T-helper 2 cell treated with Interferon-gamma antibody and Interleukin-4, amounts not matched to agents 5 μg/mL and 100 μg/mL, for 36 hours (primary cell): Measurements from ENCODE around the gene HS1BP3.
A peak's percentile ranks its signal among the peaks of the same experiment; 100 is the strongest.

Experiments
- DNase-seq: peaks from one replicate; pipeline ENCODE4 v3.0.0; 2021; ENCODE audit warnings: low spot score
- H3K27ac Mint-ChIP-seq: one replicate; pipeline ENCODE4 v1.8.0; 2021; ENCODE audit warnings: mild to moderate bottlenecking, mixed read lengths
- H3K27me3 Mint-ChIP-seq: one replicate; pipeline ENCODE4 v1.8.0; 2021; ENCODE audit warnings: low read depth, mixed read lengths
- H3K36me3 Mint-ChIP-seq: one replicate; pipeline ENCODE4 v1.8.0; 2021; ENCODE audit warnings: low read depth, mixed read lengths
- H3K4me1 Mint-ChIP-seq: one replicate; pipeline ENCODE4 v1.8.0; 2021; ENCODE audit warnings: low read depth, mixed read lengths
- H3K4me3 Mint-ChIP-seq: one replicate; pipeline ENCODE4 v1.8.0; 2022; ENCODE audit warnings: mild to moderate bottlenecking, moderate library complexity, mixed read lengths
- H3K9me3 Mint-ChIP-seq: one replicate; pipeline ENCODE4 v1.8.0; 2021; ENCODE audit warnings: mixed read lengths

Gene HS1BP3

DNA sequence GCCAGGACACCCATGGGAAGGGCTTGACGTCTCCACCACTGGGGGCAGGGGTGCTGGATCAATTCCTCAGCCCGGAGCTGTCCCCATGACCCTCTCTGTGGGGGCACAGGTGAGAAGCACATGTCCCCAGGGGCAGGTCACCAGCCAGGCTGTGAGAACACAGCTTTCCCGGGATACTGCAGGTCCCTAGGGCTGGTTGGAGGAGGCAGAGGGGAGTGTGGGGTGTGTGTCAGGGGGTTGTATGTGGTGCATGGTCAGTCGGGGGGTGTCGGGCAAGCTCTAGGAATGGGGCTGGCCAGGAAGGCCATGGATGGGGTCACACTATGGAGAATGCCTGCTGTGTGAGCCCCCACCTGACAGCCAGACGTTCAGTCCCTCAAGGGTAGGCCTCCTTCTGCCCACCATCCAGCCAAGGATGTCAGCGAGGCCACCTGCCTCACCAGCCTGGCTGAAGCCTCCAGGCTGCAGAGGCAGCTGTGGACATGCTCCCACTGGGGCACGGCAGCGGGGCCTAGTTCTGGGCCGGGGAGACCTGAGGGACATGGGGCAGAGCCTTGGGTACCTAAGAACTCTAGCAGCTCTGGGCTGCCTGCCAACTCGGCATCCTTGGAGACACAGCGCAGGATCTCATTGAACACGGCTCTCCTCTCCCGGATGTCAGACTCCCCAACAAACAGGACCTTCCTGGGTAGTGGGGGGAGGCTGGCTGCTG is 10.3 kb downstream of the HS1BP3 start:
- no peak for DNase-seq
- Mint-ChIP-seq H3K27me3 (no peaks in the 10 kb centered on the region), H3K27ac (no peak overlapping the region), H3K4me3 (no peak overlapping the region), H3K36me3 (peaks cover 2% of the 10 kb centered on the region), H3K4me1 (no peaks in the 10 kb centered on the region), H3K9me3 (no peaks in the 10 kb centered on the region)

DNA sequence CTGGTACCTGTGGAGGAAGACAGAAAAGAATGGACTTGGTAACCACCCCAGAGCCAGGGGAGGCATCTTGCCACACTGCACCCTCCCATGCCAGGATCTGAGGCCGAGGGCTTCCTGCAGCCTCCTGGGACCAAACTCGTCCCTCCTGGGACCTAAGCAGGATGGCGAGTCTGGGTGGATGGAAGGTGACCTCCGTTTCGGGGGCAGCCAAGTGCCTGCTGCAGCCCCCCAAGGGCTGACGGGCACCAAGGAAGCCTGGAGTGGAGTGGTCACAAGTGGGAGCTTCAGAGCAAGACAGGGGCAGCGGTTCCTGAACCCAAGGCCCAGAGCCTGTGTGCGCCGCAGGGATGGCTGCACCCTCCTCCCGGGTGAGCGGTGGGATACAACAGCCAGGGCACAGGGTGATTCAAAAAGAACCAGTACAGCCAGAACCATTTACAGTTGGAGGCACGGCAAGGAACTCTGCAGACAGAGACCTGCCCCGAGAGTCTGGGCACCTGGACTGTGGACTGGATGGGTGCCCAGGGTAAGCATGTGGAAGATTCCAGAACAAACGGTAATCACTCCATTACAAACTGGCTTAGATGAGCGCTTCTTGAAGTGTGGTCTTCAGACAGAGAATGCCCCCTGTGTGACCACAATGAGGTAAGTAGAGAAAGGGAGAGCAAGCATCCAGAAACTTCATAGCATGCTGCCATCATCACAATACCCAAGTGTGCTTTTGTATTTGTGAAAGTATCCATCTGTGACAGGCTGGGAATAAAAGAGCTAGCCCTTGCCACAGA is 12.1 kb downstream of the HS1BP3 start:
- H3K27me3 Mint-ChIP-seq, result no peaks in the 10 kb centered on the region
- H3K9me3 Mint-ChIP-seq, result no peaks in the 10 kb centered on the region
- no peak overlapping the region for H3K27ac Mint-ChIP-seq
- H3K4me3 Mint-ChIP-seq, result no peak overlapping the region
- DNase-seq, result no peak
- no peaks in the 10 kb centered on the region for H3K4me1 Mint-ChIP-seq
- peaks cover 2% of the 10 kb centered on the region for H3K36me3 Mint-ChIP-seq

DNA sequence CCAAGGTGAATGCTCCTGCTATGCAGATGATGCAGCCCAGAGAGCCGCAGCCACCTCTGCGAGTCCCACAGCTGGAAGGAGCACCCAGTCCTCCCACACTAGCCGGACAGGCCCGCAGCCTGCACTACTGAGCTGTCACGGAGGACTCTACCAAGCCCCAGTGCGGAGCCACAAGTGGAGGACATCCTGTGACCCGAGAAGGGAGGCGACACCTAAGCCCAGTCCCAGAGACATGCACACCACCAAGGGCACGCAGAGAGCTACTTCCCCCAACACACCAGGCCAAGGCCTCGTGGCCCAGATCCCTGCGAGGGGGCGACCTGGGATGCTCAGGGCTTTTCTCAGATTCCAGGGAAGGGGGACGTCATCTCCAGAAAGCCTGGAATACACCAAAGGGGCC is 12.9 kb downstream of the HS1BP3 start:
- Mint-ChIP-seq H3K27me3 (no peaks in the 10 kb centered on the region), H3K4me3 (no peak overlapping the region), H3K9me3 (no peaks in the 10 kb centered on the region), H3K4me1 (no peaks in the 10 kb centered on the region), H3K36me3 (peaks cover 2% of the 10 kb centered on the region), H3K27ac (no peak overlapping the region)
- DNase-seq, result no peak

DNA sequence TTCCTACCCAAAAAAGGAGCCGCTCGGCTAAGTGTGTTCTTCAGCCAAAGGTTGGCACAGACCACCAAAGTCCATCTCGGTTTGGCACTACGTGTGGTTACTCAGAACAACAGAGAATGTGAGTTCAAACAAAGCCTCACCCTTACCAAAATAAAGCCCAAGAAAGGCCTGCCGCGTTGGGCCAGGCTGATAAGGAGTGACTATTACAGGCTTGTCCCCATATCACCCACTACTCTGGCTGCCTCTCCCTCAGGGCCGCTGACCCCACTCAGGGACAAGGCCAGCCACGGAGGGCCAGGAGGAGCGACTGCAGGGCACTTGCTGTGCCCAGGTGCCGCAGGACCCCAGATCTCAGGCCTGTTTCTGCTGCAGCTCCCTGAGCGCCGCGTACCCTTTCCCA is 13.8 kb downstream of the HS1BP3 start:
- H3K4me3 Mint-ChIP-seq, result no peak overlapping the region
- H3K36me3 Mint-ChIP-seq, result peaks cover 2% of the 10 kb centered on the region
- H3K27me3 Mint-ChIP-seq, result no peaks in the 10 kb centered on the region
- no peak for DNase-seq
- H3K27ac Mint-ChIP-seq, result no peak overlapping the region
- no peaks in the 10 kb centered on the region for H3K9me3 Mint-ChIP-seq
- H3K4me1 Mint-ChIP-seq, result no peaks in the 10 kb centered on the region

DNA sequence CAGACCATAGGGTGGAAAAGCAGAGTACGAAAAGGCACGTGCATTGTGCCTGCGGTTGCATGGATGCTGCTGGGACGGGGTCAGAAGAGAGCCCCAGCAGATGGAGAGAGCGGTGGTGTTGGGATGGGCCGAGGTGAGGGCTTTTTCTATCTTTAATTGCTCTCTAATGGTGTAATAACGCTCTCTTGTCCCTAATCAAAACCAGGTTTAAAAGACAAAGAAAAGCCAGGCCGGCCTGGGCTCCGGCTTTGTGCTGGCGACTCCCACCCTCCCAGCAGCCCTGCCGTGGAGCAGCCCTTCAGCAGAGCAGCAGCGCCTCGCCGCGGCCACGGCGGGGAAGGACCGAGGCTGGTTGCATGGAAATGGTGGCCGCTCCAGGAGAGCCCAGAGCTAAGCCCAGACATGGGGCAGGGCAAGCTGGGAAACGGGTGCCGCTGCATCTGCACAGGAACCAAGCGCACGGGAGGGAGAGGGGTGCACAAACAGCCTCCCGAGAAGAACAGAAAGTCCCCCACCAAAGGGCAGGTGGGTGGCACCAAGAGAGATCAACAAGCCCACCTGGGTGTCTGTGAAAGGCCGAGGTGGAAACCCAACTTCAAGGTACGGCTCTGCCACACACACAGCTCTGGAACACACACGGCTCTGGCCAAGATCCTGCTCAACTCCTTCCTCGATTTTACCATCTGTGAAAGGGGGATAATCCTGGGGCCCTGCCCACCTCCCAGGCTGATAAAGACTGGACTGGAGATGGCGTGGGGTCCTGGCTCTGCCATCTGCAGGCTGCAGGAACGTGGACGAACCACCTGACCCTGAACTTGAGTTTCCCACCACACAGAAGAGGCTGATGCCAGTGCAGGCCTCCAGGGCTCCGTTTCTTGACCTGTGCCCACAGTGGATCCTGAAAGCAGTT is 15.0 kb downstream of the HS1BP3 start:
- H3K36me3 Mint-ChIP-seq, result no peaks in the 10 kb centered on the region
- peak; percentile 36 for DNase-seq
- H3K27me3 Mint-ChIP-seq, result no peaks in the 10 kb centered on the region
- no peak overlapping the region for H3K4me3 Mint-ChIP-seq
- H3K4me1 Mint-ChIP-seq, result no peaks in the 10 kb centered on the region
- no peak overlapping the region for H3K27ac Mint-ChIP-seq
- H3K9me3 Mint-ChIP-seq, result no peaks in the 10 kb centered on the region

DNA sequence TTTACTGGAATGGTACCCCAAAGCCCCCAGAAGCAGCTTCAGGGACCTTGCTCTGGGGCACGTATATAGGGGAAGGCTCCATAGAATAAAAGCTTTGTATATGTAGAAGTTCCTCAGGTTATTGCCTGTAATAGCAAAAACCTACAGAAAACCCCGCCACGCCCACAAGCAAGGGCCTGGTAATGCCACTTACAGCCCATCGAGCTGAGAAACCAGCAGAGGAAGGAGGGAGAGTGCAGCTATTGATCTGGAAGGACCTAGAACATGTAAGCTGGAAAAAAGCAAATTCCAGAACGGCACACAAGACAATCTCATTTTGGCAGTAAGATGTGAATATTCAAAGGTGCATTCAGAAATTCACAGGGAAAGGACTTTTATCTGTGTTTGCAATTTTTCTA is 15.8 kb downstream of the HS1BP3 start:
- Mint-ChIP-seq H3K27me3 (no peaks in the 10 kb centered on the region), H3K27ac (no peak overlapping the region), H3K9me3 (no peaks in the 10 kb centered on the region), H3K36me3 (no peaks in the 10 kb centered on the region), H3K4me3 (no peak overlapping the region), H3K4me1 (no peaks in the 10 kb centered on the region)
- DNase-seq, result no peak

DNA sequence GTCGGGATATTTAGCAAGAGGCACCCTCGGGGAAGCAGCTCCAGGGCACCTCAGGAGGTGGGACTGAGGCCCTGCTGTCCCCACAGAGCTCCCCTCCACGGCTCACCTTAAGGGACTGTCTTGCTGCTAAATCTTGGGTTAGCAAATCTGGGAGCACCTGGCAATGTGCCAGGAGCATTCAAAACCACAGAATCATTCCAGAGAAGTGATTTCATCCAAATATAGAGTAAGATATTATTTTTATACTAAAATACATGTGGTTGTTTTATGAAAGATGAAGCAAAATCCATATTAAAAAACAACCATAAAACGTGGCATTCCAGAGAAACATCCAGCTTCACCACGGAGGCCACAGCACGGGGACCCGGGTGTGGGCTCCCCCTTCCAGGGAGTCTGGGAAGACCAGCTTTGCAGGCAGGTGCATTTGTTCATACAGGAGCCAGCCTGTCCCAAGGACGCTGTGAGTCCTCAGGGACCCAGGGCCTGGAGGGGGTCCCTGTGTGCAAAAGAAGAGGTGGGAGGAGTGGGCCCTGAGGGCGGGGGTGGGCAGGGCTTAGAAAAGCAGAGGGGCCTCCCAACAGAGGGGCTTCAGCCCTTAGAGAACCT is 16.3 kb downstream of the HS1BP3 start:
- Mint-ChIP-seq H3K27me3 (no peaks in the 10 kb centered on the region), H3K27ac (no peak overlapping the region), H3K9me3 (no peaks in the 10 kb centered on the region), H3K4me3 (no peak overlapping the region), H3K4me1 (no peaks in the 10 kb centered on the region), H3K36me3 (no peaks in the 10 kb centered on the region)
- DNase-seq, result no peak

DNA sequence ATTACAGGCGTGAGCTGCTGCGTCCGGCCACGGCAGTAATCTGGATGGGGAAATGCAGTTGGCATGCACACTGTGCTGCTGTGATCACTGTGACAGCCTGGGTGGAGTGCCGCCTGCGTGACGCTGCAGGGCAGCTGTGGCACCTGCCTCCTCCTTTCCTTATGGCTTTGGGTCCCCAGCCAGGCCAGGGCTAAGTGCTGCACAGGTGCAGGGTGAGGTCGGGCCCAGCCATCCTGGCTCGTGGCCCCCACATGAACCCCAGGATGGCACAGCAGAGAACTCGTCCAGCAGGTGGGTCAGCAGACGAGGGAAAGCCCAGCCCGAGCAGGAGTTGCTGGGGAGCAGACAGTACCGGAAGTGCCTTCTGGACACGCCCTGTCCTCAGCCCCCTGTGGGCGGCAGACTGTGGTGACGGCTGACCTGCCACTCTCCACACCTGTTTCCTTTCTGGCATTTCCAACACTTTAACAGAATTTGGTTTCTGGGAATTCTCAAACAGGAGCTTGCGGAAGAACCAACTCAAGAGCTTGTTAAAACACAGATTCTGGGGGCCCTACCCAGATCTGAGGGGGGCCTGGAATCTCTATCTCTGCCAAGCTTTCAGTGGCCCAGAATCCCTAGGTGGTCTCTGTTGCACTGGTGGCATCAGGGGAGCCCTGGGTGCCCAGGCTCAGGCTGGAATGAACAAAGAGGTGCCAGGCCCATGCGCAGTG is 16.9 kb downstream of the HS1BP3 start:
- Mint-ChIP-seq H3K4me1 (no peaks in the 10 kb centered on the region), H3K36me3 (no peaks in the 10 kb centered on the region), H3K4me3 (no peak overlapping the region), H3K9me3 (no peaks in the 10 kb centered on the region), H3K27me3 (no peaks in the 10 kb centered on the region), H3K27ac (no peak overlapping the region)
- no peak for DNase-seq

DNA sequence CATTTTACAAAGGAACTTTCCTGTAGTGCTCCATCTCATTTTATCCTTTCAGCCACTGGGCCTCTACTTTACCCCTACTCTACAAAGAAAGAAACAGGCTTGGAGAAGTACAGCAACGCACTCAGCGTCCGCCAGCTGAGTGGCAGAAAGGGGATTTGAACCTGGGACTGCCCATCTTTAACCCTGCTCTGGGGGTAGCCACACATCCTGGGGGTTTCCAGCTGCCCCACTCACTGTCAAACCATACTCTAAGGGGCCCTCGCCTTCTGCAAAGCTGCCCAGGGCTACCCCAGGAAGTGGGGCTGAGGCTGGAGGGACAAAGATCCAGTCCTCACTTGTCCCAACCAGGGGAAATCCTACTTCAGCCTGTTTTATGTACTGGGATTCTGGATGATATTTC is 17.9 kb downstream of the HS1BP3 start:
- Mint-ChIP-seq H3K4me3 (no peak overlapping the region), H3K9me3 (no peaks in the 10 kb centered on the region), H3K27ac (no peak overlapping the region)

DNA sequence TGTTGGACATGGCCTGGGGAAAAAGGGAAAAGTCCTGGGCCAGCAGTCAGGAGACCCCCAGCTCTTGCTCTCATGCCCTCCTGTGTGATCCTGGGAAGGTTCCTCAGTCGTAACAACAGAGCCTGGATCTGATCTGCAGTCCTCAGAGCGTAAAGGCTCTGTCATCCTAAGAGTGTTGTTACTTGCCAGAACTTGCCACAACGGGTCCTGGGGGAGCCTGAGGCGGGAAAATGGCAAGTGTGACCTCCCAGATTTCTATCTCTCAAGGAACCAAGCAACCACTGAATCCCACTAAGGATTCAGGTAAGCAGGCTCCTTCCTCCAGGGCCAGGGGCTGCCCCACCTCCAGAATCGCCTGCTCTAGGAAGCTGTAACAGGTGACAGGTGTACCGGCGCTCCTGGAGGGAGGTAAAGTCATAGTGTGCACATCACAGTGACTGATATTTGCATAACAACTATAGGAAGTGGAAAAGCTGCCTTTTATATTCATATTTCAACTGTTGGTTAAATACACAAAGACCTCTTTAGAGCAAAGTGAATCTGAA is 18.4 kb downstream of the HS1BP3 start:
- Mint-ChIP-seq H3K4me3 (no peak overlapping the region), H3K36me3 (no peaks in the 10 kb centered on the region), H3K4me1 (no peaks in the 10 kb centered on the region), H3K27me3 (no peaks in the 10 kb centered on the region), H3K9me3 (no peaks in the 10 kb centered on the region), H3K27ac (no peak overlapping the region)
- no peak for DNase-seq

More for the DNA sequence above, 17.9 kb downstream of the HS1BP3 start:
- no peaks in the 10 kb centered on the region for H3K36me3 Mint-ChIP-seq
- no peaks in the 10 kb centered on the region for H3K27me3 Mint-ChIP-seq
- H3K4me1 Mint-ChIP-seq, result no peaks in the 10 kb centered on the region
- DNase-seq, result no peak

DNA sequence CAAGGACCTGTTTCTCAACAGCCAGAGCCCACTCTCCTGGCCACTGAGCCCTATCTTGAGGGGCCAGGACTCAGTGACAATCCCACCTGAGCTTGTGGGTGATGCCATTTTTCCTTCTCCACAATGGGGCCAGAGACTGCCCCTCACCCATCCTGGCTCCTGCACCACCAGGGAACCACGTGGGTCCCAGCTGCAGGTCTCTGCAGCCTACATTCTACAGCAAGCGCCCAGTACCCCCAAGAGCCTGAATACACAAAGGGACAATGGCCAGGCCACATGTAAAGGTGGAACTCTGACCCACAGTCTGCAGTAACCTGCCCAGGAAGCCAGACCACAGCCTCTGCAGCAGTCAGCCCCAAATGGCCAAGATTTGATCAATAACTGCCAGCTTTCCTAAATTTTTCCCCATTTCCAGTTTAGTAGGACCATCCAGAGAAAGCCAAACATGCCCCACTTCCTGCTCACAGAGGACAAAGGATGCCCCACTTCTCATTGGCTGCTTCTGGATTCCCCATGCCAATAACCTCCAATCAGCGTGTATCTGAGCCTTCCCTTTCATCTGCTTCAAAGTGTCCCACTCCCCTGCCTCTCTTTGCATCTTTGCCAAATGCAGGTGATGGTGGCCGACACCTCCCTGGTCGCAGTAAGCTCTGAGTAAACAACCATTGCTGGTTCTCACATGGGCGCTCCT is 19.1 kb downstream of the HS1BP3 start:
- no peaks in the 10 kb centered on the region for H3K36me3 Mint-ChIP-seq
- no peaks in the 10 kb centered on the region for H3K9me3 Mint-ChIP-seq
- no peak for DNase-seq
- H3K27ac Mint-ChIP-seq, result no peak overlapping the region
- H3K27me3 Mint-ChIP-seq, result no peaks in the 10 kb centered on the region
- no peak overlapping the region for H3K4me3 Mint-ChIP-seq
- H3K4me1 Mint-ChIP-seq, result no peaks in the 10 kb centered on the region

DNA sequence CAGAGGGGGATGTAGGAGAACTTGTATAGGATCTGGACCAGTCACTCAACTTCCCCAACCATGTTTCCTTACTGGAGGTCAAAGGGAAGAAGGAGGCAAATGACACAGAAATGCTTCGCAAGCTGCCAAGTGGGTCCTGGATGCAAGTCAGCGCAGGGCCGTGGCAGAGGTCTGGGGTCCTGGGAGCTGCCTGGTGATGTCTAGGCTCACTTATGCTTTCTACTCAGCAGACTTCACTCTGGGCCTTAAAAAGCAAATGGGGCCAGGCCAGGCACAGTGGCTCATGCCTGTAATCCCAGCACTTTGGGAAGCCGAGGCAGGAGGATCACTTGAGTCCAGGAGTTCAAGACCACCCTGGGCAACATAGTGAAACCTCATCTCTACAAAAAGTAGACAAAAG is 19.9 kb downstream of the HS1BP3 start:
- Mint-ChIP-seq H3K9me3 (no peaks in the 10 kb centered on the region), H3K27me3 (no peaks in the 10 kb centered on the region), H3K27ac (no peak overlapping the region), H3K4me1 (no peaks in the 10 kb centered on the region), H3K4me3 (no peak overlapping the region), H3K36me3 (no peaks in the 10 kb centered on the region)
- DNase-seq, result no peak
